Mesothelial cell of epicardium (in vitro differentiated cells): ENCODE results near the gene GSTM5. TPM values are rescaled to one million over a fixed set of nuclear protein-coding genes. Genes with fewer than 3 reads are reported as not detected.
"Not testable (repeated sequence)": the region's sequence is repeated elsewhere in the genome, so short reads cannot be mapped to it uniquely, and the experiment has no call there.

Experiments used
- DNase-seq, 2 experiments: peaks; one replicate each; pipeline ENCODE4 v3.0.0; 2021; ENCODE audit warnings: low spot score in 2 of 2; ENCODE audit not compliant: unreplicated experiment in 2 of 2
- H3K27ac Mint-ChIP-seq: 2 replicates; pipeline ENCODE4 v1.8.0; 2021; ENCODE audit warnings: mixed read lengths
- H3K27me3 Mint-ChIP-seq: 2 replicates; pipeline ENCODE4 v1.8.0; 2021; ENCODE audit warnings: low read depth, mixed read lengths
- H3K36me3 Mint-ChIP-seq: 2 replicates; pipeline ENCODE4 v1.8.0; 2021; ENCODE audit warnings: mixed read lengths
- H3K4me1 Mint-ChIP-seq: 2 replicates; pipeline ENCODE4 v1.8.0; 2021; ENCODE audit warnings: mixed read lengths
- H3K4me3 Mint-ChIP-seq: 2 replicates; pipeline ENCODE4 v1.8.0; 2021; ENCODE audit warnings: mild to moderate bottlenecking, moderate library complexity, mixed read lengths
- H3K9me3 Mint-ChIP-seq: 2 replicates; pipeline ENCODE4 v1.8.0; 2021; ENCODE audit warnings: mixed read lengths
- total RNA-seq: library from RNA; stranded (reverse); gene quantifications from 3 replicates; pipeline ENCODE4 v1.2.1, GENCODE V29; 2021
- TF ChIP-seq, protein P1 (sequence below): fragments of 200-600 bp; sonication (generic); IDR thresholded peaks from one replicate; pipeline ENCODE4 v1.5.0; 2021; ENCODE audit warnings: antibody characterized with exemption; ENCODE audit not compliant: unreplicated experiment

The GSTM5 gene
- total RNA-seq = 0.24 to 0.29 TPM (median 0.25 TPM) in 3 replicates

DNA sequence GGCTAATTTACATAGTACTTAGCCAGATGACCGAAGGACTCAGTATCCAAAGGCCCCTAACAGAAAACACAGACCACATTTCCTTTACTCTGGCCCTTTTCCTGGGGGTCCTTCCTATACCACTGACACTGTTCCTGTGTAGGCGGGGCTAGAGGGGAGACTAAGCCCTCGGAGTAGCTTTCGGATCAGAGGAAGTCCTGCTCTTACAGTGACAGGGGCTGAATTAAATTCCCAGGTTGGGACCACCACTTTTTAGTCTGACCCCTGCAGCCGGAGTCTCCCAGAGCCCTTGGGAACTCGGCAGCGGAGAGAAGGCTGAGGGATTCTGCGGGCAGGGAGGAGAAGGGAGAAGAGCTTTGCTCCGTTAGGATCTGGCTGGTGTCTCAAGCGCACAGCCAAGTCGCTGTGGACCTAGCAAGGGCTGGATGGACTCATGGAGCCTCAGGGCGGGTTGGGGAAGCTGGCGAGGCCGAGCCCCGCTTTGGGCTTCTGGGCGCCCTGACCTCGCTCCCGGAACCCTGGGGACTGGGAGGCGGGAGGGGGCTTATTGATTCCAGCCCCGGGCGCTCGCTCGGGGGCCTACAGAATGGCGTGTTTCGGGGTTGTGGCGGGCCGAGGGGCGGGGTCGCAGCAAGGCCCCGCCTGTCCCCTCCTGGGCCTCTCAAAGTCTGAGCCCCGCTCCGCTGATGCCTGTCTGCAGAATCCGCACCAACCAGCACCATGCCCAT is at the start of gene GSTM5:
TSS of gene GSTM5 (plus strand) at position 659 of the 728 bp plus-strand sequence. CDS start at position 721, 62 bp downstream.
- Mint-ChIP-seq H3K9me3 (peaks cover 25% of the 10 kb centered on the region), H3K36me3 (peaks cover 14% of the 10 kb centered on the region)
- not testable (repeated sequence) for H3K27me3 Mint-ChIP-seq, H3K4me3 Mint-ChIP-seq, H3K27ac Mint-ChIP-seq, H3K4me1 Mint-ChIP-seq, DNase-seq

DNA sequence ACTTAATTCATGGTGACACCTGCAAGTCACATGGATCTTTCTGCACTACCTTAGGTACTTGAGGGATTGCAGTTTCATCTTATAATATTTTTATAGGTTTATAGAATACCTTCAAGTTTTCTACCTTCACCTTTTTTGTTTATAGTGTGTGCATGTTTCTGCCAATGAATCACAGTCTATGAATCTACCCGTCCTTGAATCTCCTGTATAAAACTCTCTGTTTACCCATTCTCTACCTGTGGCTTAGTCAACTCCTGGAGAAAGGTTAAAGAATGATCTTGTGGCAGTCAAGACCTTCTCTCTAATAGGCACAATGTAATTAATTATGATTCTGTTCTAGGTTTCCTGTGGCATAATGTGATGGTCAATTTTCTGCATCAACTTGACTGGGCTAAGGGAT is 47.4 kb upstream of the GSTM5 start:
- Mint-ChIP-seq H3K4me1 (peaks cover 14% of the 10 kb centered on the region), H3K4me3 (no peak overlapping the region), H3K36me3 (peaks cover 11% of the 10 kb centered on the region), H3K27ac (no peak overlapping the region), H3K9me3 (no peaks in the 10 kb centered on the region), H3K27me3 (no peaks in the 10 kb centered on the region)
- DNase-seq = no peak
- TF ChIP-seq, protein P1, sequence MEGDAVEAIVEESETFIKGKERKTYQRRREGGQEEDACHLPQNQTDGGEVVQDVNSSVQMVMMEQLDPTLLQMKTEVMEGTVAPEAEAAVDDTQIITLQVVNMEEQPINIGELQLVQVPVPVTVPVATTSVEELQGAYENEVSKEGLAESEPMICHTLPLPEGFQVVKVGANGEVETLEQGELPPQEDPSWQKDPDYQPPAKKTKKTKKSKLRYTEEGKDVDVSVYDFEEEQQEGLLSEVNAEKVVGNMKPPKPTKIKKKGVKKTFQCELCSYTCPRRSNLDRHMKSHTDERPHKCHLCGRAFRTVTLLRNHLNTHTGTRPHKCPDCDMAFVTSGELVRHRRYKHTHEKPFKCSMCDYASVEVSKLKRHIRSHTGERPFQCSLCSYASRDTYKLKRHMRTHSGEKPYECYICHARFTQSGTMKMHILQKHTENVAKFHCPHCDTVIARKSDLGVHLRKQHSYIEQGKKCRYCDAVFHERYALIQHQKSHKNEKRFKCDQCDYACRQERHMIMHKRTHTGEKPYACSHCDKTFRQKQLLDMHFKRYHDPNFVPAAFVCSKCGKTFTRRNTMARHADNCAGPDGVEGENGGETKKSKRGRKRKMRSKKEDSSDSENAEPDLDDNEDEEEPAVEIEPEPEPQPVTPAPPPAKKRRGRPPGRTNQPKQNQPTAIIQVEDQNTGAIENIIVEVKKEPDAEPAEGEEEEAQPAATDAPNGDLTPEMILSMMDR = no peak

DNA sequence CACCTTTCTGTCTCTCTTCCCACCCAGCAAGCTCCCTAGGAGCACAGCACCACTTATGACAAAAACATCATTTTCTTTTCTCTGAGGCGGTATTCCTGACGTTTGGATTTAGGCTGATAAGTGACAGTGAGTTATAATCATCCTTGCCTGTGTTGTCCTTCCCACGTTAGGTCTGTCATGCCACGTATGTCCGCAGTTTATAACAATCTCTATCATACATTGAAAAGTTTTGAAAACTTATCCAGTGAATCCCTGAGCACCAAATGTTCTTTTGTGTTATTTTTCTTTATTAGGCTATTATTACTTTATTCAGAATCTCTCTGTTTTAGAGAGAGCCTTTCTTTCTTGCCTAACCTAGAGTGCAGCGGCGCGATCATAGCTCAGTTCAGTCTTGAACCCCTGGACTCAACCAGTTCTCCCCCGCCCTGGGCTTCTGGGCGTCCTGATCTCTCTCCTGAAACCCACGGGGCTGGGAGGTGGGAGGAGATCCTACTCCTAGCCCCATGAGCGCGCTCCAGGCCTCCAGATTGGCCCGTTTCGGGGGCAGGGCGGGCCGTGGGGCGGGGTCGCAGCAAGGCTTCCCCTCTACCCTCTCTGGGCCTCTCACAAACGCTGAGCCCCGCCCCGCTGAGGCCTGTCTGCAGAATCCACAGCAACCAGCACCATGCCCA is 44.5 kb upstream of the GSTM5 start, which contains the start of gene GSTM2:
TSS of gene GSTM2 (plus strand) at position 606 of the 671 bp plus-strand sequence. CDS start at position 665, 59 bp downstream.
- peak within 1 kb of the TSS; percentile 85 for H3K4me3 Mint-ChIP-seq
- TF ChIP-seq, protein P1 = no peak
- H3K27me3 Mint-ChIP-seq = no peaks in the 10 kb centered on the region
- H3K27ac Mint-ChIP-seq = peak within 1 kb of the TSS; percentile 85
- H3K9me3 Mint-ChIP-seq = no peaks in the 10 kb centered on the region
- peak; percentile 83 to 90 for DNase-seq
- peaks cover 15% of the 10 kb centered on the region for H3K4me1 Mint-ChIP-seq
- H3K36me3 Mint-ChIP-seq = peaks cover 16% of the 10 kb centered on the region

DNA sequence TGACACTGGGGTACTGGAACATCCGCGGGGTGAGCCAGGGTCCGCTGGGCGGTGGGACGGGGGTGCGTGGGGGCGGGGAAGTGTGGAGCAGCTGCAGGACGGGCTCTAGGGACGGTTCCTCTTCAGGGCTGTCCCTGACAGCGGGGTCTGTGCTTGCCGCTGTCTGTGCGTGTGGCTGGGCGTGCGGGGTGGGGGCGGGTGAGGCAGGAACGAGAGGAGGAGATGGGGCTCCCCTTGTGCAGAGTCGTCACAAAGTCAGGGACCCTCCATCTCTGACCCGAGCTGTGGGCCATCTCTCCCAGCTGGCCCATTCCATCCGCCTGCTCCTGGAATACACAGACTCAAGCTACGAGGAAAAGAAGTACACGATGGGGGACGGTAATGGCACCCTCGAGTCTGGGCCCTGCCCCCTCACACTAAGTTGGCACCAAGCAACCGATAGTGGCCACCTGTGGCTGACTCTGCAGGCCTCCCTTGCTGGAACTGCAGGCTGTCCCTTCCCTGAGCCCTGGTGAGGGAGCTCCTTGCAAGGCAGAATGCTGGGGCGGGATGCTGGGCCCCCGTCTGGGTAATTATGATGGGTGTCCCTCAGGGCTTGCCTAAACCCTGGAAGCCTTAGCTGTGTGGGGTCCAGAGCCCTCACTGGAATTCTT is 43.8 kb upstream of the GSTM5 start:
- TF ChIP-seq, protein P1 = no peak
- no peaks in the 10 kb centered on the region for H3K27me3 Mint-ChIP-seq
- H3K36me3 Mint-ChIP-seq = peaks cover 19% of the 10 kb centered on the region
- H3K27ac Mint-ChIP-seq = peak overlapping the region; percentile 85
- no peak for DNase-seq
- peak overlapping the region; percentile 85 for H3K4me3 Mint-ChIP-seq
- H3K4me1 Mint-ChIP-seq = peaks cover 15% of the 10 kb centered on the region
- no peaks in the 10 kb centered on the region for H3K9me3 Mint-ChIP-seq

DNA sequence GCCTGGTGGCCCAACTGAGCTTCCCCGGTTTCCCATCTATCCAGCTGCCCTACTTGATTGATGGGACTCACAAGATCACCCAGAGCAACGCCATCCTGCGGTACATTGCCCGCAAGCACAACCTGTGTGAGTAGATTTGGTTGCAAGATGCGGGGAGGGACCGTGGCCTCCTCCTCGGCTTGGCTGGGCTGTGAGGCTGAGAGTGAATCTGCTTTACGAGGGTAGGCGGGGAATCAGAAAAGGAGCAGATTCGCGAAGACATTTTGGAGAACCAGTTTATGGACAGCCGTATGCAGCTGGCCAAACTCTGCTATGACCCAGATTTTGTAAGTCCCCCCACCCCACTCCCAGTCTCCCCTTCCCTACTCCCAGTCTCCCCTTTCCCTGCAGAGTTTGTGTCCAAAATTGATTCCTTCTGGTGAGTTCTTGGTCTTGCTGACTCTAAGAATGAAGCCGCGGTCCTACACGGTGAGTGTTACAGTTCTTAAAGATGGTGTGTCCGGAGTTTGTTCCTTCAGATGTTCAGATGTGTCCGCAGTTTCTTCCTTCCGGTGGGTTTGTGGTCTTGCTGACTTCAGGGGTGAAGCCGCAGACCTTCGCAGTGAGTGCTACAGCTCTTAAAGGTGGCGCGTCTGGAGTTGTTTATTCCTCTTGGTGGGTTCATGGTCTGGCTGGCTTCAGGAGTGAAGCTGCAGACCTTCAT is 42.7 kb upstream of the GSTM5 start:
- H3K27ac Mint-ChIP-seq = peak overlapping the region; percentile 39
- DNase-seq = no peak
- TF ChIP-seq, protein P1 = no peak
- H3K9me3 Mint-ChIP-seq = no peaks in the 10 kb centered on the region
- peaks cover 15% of the 10 kb centered on the region for H3K4me1 Mint-ChIP-seq
- H3K4me3 Mint-ChIP-seq = peak overlapping the region; percentile 42
- H3K27me3 Mint-ChIP-seq = no peaks in the 10 kb centered on the region
- peaks cover 20% of the 10 kb centered on the region for H3K36me3 Mint-ChIP-seq

DNA sequence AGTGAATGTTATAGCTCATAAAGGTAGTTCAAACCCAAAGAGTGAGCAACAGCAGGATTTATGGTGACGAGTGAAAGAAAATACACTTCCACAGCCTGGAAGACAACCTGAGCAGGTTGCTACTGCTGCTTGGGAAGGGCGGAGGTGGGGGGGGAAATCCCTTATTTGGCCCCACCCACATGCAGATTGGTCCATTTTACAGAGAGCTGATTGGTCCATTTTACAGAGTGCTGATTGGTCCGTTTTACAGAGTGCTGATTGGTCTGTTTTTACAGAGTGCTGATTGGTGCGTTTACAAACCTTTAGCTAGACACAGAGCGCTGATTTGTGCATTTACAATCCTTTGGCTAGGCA is 42.1 kb upstream of the GSTM5 start:
- H3K4me3 Mint-ChIP-seq, H3K9me3 Mint-ChIP-seq, H3K27me3 Mint-ChIP-seq, DNase-seq: not testable (repeated sequence)
- peaks cover 20% of the 10 kb centered on the region for H3K36me3 Mint-ChIP-seq
- H3K27ac Mint-ChIP-seq = peak overlapping the region; percentile 39
- H3K4me1 Mint-ChIP-seq = peaks cover 15% of the 10 kb centered on the region
